GM12878 (cell line): ENCODE data around the gene SMIM17.

ENCODE experiments used
- CBFB ChIP-seq: IDR thresholded peaks from 2 replicates; pipeline ENCODE4 v1.6.1; 2016; ENCODE audit warnings: antibody characterized with exemption, low read depth
- CBX5 ChIP-seq: sonication (generic); IDR thresholded peaks from 2 replicates; pipeline ENCODE4 v1.6.1; 2016; ENCODE audit warnings: low read depth, moderate library complexity, mild to moderate bottlenecking, inconsistent platforms
- EZH2 ChIP-seq: IDR thresholded peaks from 2 replicates; pipeline ENCODE4 v1.6.1; 2012; ENCODE audit warnings: low read depth, mild to moderate bottlenecking, control low read depth, inconsistent platforms, low read length, borderline replicate concordance; ENCODE audit not compliant: control insufficient read depth
- TF ChIP-seq, protein P1 (sequence below): IDR thresholded peaks from 2 replicates; pipeline ENCODE4 v1.6.1; 2012; ENCODE audit warnings: low read depth, low read length, improper control_type of control experiment
- TF ChIP-seq, protein P2 (sequence below): fragments of 450-650 bp; IDR thresholded peaks from 2 replicates; pipeline ENCODE4 v1.6.1; 2018; ENCODE audit warnings: mild to moderate bottlenecking, low read depth, moderate library complexity; ENCODE audit not compliant: partially characterized antibody

DNA sequence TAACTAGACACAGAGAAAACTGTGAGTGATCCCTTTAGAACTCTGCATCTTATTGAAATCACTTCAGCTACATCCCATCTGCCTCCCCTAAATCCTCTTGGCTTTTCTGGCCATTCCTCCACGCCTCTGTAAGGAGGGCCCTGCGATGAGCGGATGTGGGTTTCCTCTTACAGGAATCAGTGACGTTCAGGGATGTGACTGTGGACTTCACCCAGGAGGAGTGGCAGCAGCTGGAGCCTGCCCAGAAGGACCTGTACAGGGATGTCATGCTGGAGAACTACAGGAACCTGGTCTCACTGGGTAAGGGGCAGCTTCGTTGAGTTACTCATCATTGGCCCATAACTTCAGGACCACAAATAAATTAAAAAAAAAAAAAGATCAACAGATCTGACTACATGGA, 29.3 kb upstream of the SMIM17 start:
- TF ChIP-seq, protein P1, sequence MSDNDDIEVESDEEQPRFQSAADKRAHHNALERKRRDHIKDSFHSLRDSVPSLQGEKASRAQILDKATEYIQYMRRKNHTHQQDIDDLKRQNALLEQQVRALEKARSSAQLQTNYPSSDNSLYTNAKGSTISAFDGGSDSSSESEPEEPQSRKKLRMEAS, result no peak
- TF ChIP-seq CBX5, result no peak
- no peak for TF ChIP-seq EZH2
- TF ChIP-seq, protein P2, sequence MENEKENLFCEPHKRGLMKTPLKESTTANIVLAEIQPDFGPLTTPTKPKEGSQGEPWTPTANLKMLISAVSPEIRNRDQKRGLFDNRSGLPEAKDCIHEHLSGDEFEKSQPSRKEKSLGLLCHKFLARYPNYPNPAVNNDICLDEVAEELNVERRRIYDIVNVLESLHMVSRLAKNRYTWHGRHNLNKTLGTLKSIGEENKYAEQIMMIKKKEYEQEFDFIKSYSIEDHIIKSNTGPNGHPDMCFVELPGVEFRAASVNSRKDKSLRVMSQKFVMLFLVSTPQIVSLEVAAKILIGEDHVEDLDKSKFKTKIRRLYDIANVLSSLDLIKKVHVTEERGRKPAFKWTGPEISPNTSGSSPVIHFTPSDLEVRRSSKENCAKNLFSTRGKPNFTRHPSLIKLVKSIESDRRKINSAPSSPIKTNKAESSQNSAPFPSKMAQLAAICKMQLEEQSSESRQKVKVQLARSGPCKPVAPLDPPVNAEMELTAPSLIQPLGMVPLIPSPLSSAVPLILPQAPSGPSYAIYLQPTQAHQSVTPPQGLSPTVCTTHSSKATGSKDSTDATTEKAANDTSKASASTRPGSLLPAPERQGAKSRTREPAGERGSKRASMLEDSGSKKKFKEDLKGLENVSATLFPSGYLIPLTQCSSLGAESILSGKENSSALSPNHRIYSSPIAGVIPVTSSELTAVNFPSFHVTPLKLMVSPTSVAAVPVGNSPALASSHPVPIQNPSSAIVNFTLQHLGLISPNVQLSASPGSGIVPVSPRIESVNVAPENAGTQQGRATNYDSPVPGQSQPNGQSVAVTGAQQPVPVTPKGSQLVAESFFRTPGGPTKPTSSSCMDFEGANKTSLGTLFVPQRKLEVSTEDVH, result no peak
- TF ChIP-seq CBFB, result no peak
